IMR-90 (cell line): Measurements from ENCODE around the gene C10orf95. TPM values are rescaled to one million over a fixed set of nuclear protein-coding genes. Genes with fewer than 3 reads are reported as not detected.

Experiments used
- ATAC-seq: fragments of 200-7000 bp; cut with Tn5 transposase; 2 replicates; pipeline ENCODE4 v1.9.1; 2020; ENCODE audit warnings: low read depth, mild to moderate bottlenecking, moderate library complexity
- BruUV-seq: library from RNA; stranded (reverse); fragments of 400-500 nt; replicated peaks from 2 replicates; lab custom pipeline; 2021; lab: Mats Ljungman, UMichigan
- CTCF ChIA-PET: fragments of 300-600 bp; formaldehyde crosslinking; extraction: SDS; loops from one replicate; lab custom pipeline; 2021; ENCODE audit warnings: antibody characterized with exemption; lab: Yijun Ruan, JAX
- POLR2A ChIA-PET: fragments of 300-600 bp; sonication (Branson Sonifier 250); formaldehyde crosslinking; loops from one replicate; lab custom pipeline; 2022; ENCODE audit warnings: antibody characterized with exemption; ENCODE audit not compliant: unreplicated experiment; lab: Charles Lee
- DNase-seq: peaks from one replicate; pipeline ENCODE4 v3.0.0; 2013
- H2AFZ ChIP-seq: replicated peaks from 2 replicates; pipeline ENCODE3; 2013; ENCODE audit warnings: low read length, mild to moderate bottlenecking; ENCODE audit not compliant: poor library complexity
- H2AK5ac ChIP-seq: 2 replicates; pipeline ENCODE4 v1.6.1; 2013; ENCODE audit warnings: low read depth, low read length, inconsistent platforms
- H2AK9ac ChIP-seq: replicated peaks from 2 replicates; pipeline ENCODE3; 2013; ENCODE audit warnings: mild to moderate bottlenecking, low read depth, low read length, moderate library complexity; ENCODE audit not compliant: poor library complexity
- H2BK120ac ChIP-seq: 2 replicates; pipeline ENCODE4 v1.6.1; 2013; ENCODE audit warnings: low read depth, low read length, inconsistent platforms
- H2BK15ac ChIP-seq: 3 replicates; pipeline ENCODE4 v1.6.1; 2013; ENCODE audit warnings: low read depth, low read length, inconsistent platforms
- H2BK20ac ChIP-seq: 2 replicates; pipeline ENCODE4 v1.6.1; 2013; ENCODE audit warnings: low read depth, mild to moderate bottlenecking, inconsistent platforms, low read length, moderate library complexity
- H2BK5ac ChIP-seq: 2 replicates; pipeline ENCODE4 v1.6.1; 2013; ENCODE audit warnings: mild to moderate bottlenecking, low read depth, low read length, inconsistent platforms; ENCODE audit not compliant: poor library complexity, severe bottlenecking
- H3K14ac ChIP-seq: replicated peaks from 2 replicates; pipeline ENCODE4 v1.6.1; 2013; ENCODE audit warnings: low read depth, low read length, inconsistent platforms
- H3K18ac ChIP-seq: 2 replicates; pipeline ENCODE4 v1.6.1; 2013; ENCODE audit warnings: low read depth, low read length, control low read depth
- H3K23ac ChIP-seq: 2 replicates; pipeline ENCODE4 v1.6.1; 2013; ENCODE audit warnings: low read depth, low read length, inconsistent platforms
- H3K27ac ChIP-seq: 2 replicates; pipeline ENCODE4 v1.5.1; 2013; ENCODE audit warnings: mild to moderate bottlenecking, control low read depth, low read length; ENCODE audit not compliant: insufficient read depth
- H3K27me3 ChIP-seq: 2 replicates; pipeline ENCODE4 v1.6.1; 2013; ENCODE audit warnings: low read length; ENCODE audit not compliant: control insufficient read depth, insufficient read depth
- H3K36me3 ChIP-seq: 2 replicates; pipeline ENCODE4 v1.6.1; 2013; ENCODE audit warnings: low read length, mixed read lengths; ENCODE audit not compliant: control insufficient read depth, insufficient read depth
- H3K4ac ChIP-seq: 2 replicates; pipeline ENCODE4 v1.6.1; 2013; ENCODE audit warnings: low read depth, low read length, inconsistent platforms
- H3K4me1 ChIP-seq: 2 replicates; pipeline ENCODE4 v1.6.1; 2013; ENCODE audit warnings: low read length, mixed read lengths; ENCODE audit not compliant: control insufficient read depth, insufficient read depth
- H3K4me2 ChIP-seq: 2 replicates; pipeline ENCODE4 v1.6.1; 2013; ENCODE audit warnings: low read depth, mild to moderate bottlenecking, control low read depth, low read length, moderate library complexity
- H3K4me3 ChIP-seq: 2 replicates; pipeline ENCODE4 v1.5.1; 2013; ENCODE audit warnings: low read depth, mild to moderate bottlenecking, control low read depth, low read length, moderate library complexity; ENCODE audit not compliant: insufficient read depth
- H3K56ac ChIP-seq: 2 replicates; pipeline ENCODE4 v1.6.1; 2013; ENCODE audit warnings: low read length, inconsistent platforms; ENCODE audit not compliant: insufficient read depth; ENCODE audit errors: extremely low read depth
- H3K79me1 ChIP-seq, 2 experiments: 2 replicates each; pipeline ENCODE4 v1.6.1; 2013; ENCODE audit warnings: low read length in 2 of 2, inconsistent platforms in 1 of 2, low read depth in 1 of 2
- H3K9ac ChIP-seq: 2 replicates; pipeline ENCODE4 v1.6.1; 2013; ENCODE audit warnings: low read depth, low read length, control low read depth
- H3K9me1 ChIP-seq: 2 replicates; pipeline ENCODE4 v1.6.1; 2013; ENCODE audit warnings: low read length, inconsistent platforms; ENCODE audit not compliant: insufficient read depth
- H3K9me3 ChIP-seq: 2 replicates; pipeline ENCODE4 v1.6.1; 2013; ENCODE audit warnings: low read length; ENCODE audit not compliant: control insufficient read depth, insufficient read depth
- H4K20me1 ChIP-seq: 2 replicates; pipeline ENCODE4 v1.6.1; 2013; ENCODE audit warnings: low read length, inconsistent platforms; ENCODE audit not compliant: insufficient read depth
- H4K5ac ChIP-seq: 2 replicates; pipeline ENCODE4 v1.6.1; 2013; ENCODE audit warnings: mild to moderate bottlenecking, low read depth, low read length, control low read depth
- H4K8ac ChIP-seq, 2 experiments: 2 replicates each; pipeline ENCODE4 v1.6.1; 2013; ENCODE audit warnings: low read depth in 2 of 2, low read length in 2 of 2, control low read depth in 1 of 2, inconsistent platforms in 1 of 2
- H4K91ac ChIP-seq: 2 replicates; pipeline ENCODE4 v1.6.1; 2013; ENCODE audit warnings: low read depth, low read length, inconsistent platforms; ENCODE audit not compliant: insufficient read depth
- CHD1 ChIP-seq: IDR thresholded peaks from 2 replicates; pipeline ENCODE4 v1.6.1; 2012; ENCODE audit warnings: low read depth, low read length, improper control_type of control experiment
- RCOR1 ChIP-seq: IDR thresholded peaks from 2 replicates; pipeline ENCODE4 v1.6.1; 2012; ENCODE audit warnings: mild to moderate bottlenecking, low read length, improper control_type of control experiment; ENCODE audit not compliant: insufficient replicate concordance
- dilution Hi-C: fragments of 300-500 bp; cut with HindIII; formaldehyde crosslinking; loops from one replicate; pipeline ENCODE4 v1.14.3; 2018; ENCODE audit warnings: low sequenced_read_pairs; ENCODE audit not compliant: unreplicated experiment
- in situ Hi-C: fragments of 300-500 bp; cut with MboI; formaldehyde crosslinking; loops from 3 replicates; pipeline ENCODE4 v1.14.3; 2019; ENCODE audit warnings: low sequenced_read_pairs, inconsistent platforms, mixed read lengths
- intact Hi-C: fragments of 100-400 bp; cut with micrococcal nuclease; formaldehyde crosslinking; loops from 2 replicates; pipeline ENCODE4 v1.10.0; 2022
- polyA plus RNA-seq, 3 experiments: library from polyadenylated mRNA; depleted of rRNA; stranded (reverse); fragments of >200 nt; gene quantifications; 2 replicates each; pipeline ENCODE4 v1.2.3, GENCODE V29; 2012; ENCODE audit warnings: low replicate concordance in 1 of 3
- total RNA-seq: library from RNA; depleted of rRNA; stranded (reverse); fragments of >200 nt; gene quantifications from 2 replicates; pipeline ENCODE4 v1.2.3, GENCODE V29; 2012
- TF ChIP-seq, protein P1 (sequence below): fragments of 150-350 bp; IDR thresholded peaks from 2 replicates; pipeline ENCODE4 v1.6.1; 2016; ENCODE audit warnings: low read depth, mild to moderate bottlenecking, low read length, moderate library complexity, borderline replicate concordance

Gene C10orf95
- total and polyA plus RNA-seq, 2 of the 4 experiments (the other 2 are of a cell fraction): not detected

DNA sequence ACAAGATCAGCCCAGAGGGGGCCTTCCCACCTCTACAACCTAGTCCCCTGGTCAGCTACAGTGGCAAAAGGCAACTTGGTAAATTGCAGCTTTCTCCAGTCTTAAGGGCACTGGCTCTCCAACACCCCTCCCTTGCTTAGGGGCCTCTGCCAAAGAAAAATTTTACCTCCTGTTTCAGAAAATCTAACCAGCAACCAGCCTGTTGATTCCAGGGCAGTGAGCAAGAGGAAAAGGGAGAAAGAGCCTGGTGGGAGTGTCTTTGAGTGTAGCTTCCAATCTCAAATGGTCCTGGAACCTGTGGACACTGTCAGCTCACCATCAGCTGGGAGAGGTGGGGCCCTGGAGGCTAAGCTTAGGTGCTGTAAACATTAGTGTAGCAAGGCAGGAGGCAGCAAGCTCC lies 28.3 kb upstream of the C10orf95 start:
- H3K23ac ChIP-seq: no peak overlapping the region
- DNase-seq (no peak), ATAC-seq (no peak)
- H2BK5ac ChIP-seq: no peak overlapping the region
- H3K14ac ChIP-seq: no peak overlapping the region
- no peak overlapping the region for H2AK5ac ChIP-seq
- no peak overlapping the region for H3K4me2 ChIP-seq
- ChIA-PET POLR2A (no interaction called here), CTCF (interaction anchor here (0.8 to 0.9 kb wide), 2 partner anchors 85 to 104 kb away, joined by 3 read pairs; no protein-coding TSS in a partner anchor)
- dilution Hi-C loops (no loop called here), in situ Hi-C loops (loop anchor here (5.0 to 10.0 kb wide), 2 partner anchors 87 to 255 kb away; partner anchors contain the start of gene ELOVL3), intact Hi-C loops (loop anchor here (1.0 to 2.0 kb wide), 4 partner anchors 58 to 311 kb away; no protein-coding TSS in a partner anchor)
- no peak overlapping the region for H3K4ac ChIP-seq
- H2BK15ac ChIP-seq: no peak overlapping the region
- no peak overlapping the region for H3K4me3 ChIP-seq
- no peak overlapping the region for H4K5ac ChIP-seq
- no peaks in the 10 kb centered on the region for H3K27me3 ChIP-seq
- peaks cover 42% of the 10 kb centered on the region for H3K36me3 ChIP-seq
- BruUV-seq: no TSS peak
- no peaks in the 10 kb centered on the region; a peak in 2 of 4 replicates for H3K79me1 ChIP-seq
- H2AK9ac ChIP-seq: no peak overlapping the region
- H3K18ac ChIP-seq: no peak overlapping the region
- no peak overlapping the region for H2AFZ ChIP-seq
- TF ChIP-seq, protein P1, sequence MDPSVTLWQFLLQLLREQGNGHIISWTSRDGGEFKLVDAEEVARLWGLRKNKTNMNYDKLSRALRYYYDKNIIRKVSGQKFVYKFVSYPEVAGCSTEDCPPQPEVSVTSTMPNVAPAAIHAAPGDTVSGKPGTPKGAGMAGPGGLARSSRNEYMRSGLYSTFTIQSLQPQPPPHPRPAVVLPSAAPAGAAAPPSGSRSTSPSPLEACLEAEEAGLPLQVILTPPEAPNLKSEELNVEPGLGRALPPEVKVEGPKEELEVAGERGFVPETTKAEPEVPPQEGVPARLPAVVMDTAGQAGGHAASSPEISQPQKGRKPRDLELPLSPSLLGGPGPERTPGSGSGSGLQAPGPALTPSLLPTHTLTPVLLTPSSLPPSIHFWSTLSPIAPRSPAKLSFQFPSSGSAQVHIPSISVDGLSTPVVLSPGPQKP: no peak
- TF ChIP-seq RCOR1 (no peak), CHD1 (no peak)
- no peaks in the 10 kb centered on the region for H3K9me3 ChIP-seq
- H4K8ac ChIP-seq: no peak overlapping the region
- H2BK20ac ChIP-seq: no peak overlapping the region
- H3K4me1 ChIP-seq: no peaks in the 10 kb centered on the region
- no peak overlapping the region for H2BK120ac ChIP-seq
- no peak overlapping the region for H3K9ac ChIP-seq
- H3K56ac ChIP-seq: no peak overlapping the region
- H4K91ac ChIP-seq: no peak overlapping the region
- H3K27ac ChIP-seq: no peak overlapping the region
- peaks cover 6% of the 10 kb centered on the region; the same call in 1 of the 2 replicates for H4K20me1 ChIP-seq
- H3K9me1 ChIP-seq: no peaks in the 10 kb centered on the region
